ENCODE results near the gene MAP3K4. TPM values are rescaled to one million over a fixed set of nuclear protein-coding genes. Genes with fewer than 3 reads are reported as not detected.

MAP3K4 gene
- total and polyA plus RNA-seq, 2 of the 8 experiments (the other 6 are each of a cell fraction or from before 2014, with no cell fraction given), result 16.6 to 51.6 TPM

GRCh38 chr6:160992061-160992979 lies 751 bp downstream of the MAP3K4 start (continued):
- 0 out of 4 replicates have a peak, but pooled peaks have one; percentile 10 to 19 for TF ChIP-seq SIN3A (conservative IDR thresholded peaks at IDR 0.05 in 1 of 2, IDR thresholded peaks at IDR 0.05 in 1 of 2; ENCODE audit: low read depth in 1 of 2, low read length in 2 of 2)
- TF ChIP-seq GTF2F1 (IDR thresholded peaks at IDR 0.05; ENCODE audit: borderline replicate concordance, low read depth, low read length), result no peak
- peak; percentile 44 for TF ChIP-seq KDM4A (IDR thresholded peaks at IDR 0.05; ENCODE audit: low read depth, low read length, severe bottlenecking)
- peak; percentile 76 for TF ChIP-seq TAF1 (IDR thresholded peaks at IDR 0.05; ENCODE audit: low read depth, low read length)
- peak; percentile 88; the same call in 1 of the 2 replicates for TF ChIP-seq POLR2AphosphoS5 (IDR thresholded peaks at IDR 0.05; ENCODE audit: low read depth, low read length)
- 0 out of 2 replicates have a peak, but pooled peaks have one; percentile 1 for TF ChIP-seq CREB1 (IDR thresholded peaks at IDR 0.05)
- no peak for TF ChIP-seq SIRT6 (IDR thresholded peaks at IDR 0.05; ENCODE audit: low read length)
- TF ChIP-seq CTCF (IDR thresholded peaks at IDR 0.05; ENCODE audit: control extremely low read depth in 1 of 3, insufficient read depth in 1 of 3, low read depth in 1 of 3, low read length in 3 of 3), result peak; percentile 10 to 67 (median 55)
- peak; percentile 66 for TF ChIP-seq TBP (IDR thresholded peaks at IDR 0.05; ENCODE audit: low read depth, low read length)
- 0 out of 2 replicates have a peak, but pooled peaks have one; percentile 32 for TF ChIP-seq TEAD4 (IDR thresholded peaks at IDR 0.05; ENCODE audit: low read depth, low read length)
- no peak for TF ChIP-seq NRF1 (IDR thresholded peaks at IDR 0.05; ENCODE audit: low read depth, low read length)
